GM18505 (cell line): ENCODE data around the gene CEMIP2.
"Not testable (repeated sequence)": the region's sequence is repeated elsewhere in the genome, so short reads cannot be mapped to it uniquely, and the experiment has no call there.

Source experiments
- ATAC-seq: cut with Tn5 transposase; IDR thresholded peaks from one replicate; pipeline ENCODE4 v1.9.1; 2021; ENCODE audit not compliant: unreplicated experiment
- POLR2A ChIP-seq: IDR thresholded peaks from 4 replicates; pipeline ENCODE4 v1.6.1; 2011; ENCODE audit warnings: borderline replicate concordance; ENCODE audit not compliant: insufficient read depth, insufficient read length; ENCODE audit errors: extremely low read depth

Gene CEMIP2, protein sequence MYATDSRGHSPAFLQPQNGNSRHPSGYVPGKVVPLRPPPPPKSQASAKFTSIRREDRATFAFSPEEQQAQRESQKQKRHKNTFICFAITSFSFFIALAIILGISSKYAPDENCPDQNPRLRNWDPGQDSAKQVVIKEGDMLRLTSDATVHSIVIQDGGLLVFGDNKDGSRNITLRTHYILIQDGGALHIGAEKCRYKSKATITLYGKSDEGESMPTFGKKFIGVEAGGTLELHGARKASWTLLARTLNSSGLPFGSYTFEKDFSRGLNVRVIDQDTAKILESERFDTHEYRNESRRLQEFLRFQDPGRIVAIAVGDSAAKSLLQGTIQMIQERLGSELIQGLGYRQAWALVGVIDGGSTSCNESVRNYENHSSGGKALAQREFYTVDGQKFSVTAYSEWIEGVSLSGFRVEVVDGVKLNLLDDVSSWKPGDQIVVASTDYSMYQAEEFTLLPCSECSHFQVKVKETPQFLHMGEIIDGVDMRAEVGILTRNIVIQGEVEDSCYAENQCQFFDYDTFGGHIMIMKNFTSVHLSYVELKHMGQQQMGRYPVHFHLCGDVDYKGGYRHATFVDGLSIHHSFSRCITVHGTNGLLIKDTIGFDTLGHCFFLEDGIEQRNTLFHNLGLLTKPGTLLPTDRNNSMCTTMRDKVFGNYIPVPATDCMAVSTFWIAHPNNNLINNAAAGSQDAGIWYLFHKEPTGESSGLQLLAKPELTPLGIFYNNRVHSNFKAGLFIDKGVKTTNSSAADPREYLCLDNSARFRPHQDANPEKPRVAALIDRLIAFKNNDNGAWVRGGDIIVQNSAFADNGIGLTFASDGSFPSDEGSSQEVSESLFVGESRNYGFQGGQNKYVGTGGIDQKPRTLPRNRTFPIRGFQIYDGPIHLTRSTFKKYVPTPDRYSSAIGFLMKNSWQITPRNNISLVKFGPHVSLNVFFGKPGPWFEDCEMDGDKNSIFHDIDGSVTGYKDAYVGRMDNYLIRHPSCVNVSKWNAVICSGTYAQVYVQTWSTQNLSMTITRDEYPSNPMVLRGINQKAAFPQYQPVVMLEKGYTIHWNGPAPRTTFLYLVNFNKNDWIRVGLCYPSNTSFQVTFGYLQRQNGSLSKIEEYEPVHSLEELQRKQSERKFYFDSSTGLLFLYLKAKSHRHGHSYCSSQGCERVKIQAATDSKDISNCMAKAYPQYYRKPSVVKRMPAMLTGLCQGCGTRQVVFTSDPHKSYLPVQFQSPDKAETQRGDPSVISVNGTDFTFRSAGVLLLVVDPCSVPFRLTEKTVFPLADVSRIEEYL (N-terminal part only)

GRCh38 chr9:71768388-71769174, at the start of gene CEMIP2:
CEMIP2 (minus strand) TSS chr9:71768513; CDS start chr9:71750373, 18,140 bp downstream.
- TF ChIP-seq POLR2A = peak; percentile 53
- ATAC-seq = peak; percentile 79

GRCh38 chr9:71816916-71817451, 48.7 kb upstream of the CEMIP2 start:
- no peak for TF ChIP-seq POLR2A
- no peak for ATAC-seq

- ATAC-seq = no peak
- no peak for TF ChIP-seq POLR2A
Observed at GRCh38 chr9:71814815-71815214, 46.5 kb upstream of the CEMIP2 start.

DNA sequence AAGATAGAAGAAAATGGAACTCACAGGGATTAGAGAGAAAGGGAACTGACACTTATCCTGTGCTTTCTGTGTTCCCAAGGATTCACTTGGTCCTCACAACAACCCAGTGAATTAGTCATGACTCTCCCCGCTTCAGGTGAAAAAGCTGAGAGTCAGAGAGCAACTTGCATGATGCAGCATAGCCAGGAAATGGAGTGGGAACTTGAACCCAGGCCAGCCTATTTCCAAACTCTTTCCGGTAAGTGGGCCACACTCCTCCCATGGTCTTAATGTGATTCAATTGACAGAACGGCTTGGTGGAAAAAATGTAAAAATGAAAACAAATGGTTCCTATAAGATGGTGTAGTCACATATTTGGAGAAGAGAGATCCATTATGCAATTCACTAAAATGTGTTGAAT, 45.9 kb upstream of the CEMIP2 start:
- no peak for ATAC-seq
- TF ChIP-seq POLR2A = no peak

- TF ChIP-seq POLR2A = no peak
- ATAC-seq = no peak
Observed at GRCh38 chr9:71812385-71812784, 44.1 kb upstream of the CEMIP2 start.

DNA sequence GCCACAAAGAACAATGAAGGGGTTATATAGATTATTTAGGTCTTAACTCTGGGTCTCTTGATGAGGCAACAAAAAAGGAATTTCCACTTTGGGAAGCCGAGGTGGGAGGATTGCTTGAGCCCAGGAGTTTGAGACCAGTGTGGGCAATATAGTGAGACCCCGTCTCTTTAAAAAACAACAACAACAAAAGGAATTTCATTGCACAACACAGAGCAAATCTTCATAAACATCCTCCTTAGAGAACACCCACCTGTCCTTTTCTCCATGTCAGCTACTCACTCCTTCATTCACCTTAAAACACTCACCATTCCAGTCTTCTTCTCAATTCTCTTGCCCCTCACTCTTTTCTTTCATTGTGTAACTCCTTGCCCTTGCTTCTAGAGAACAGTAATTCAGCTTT, 39.8 kb upstream of the CEMIP2 start:
- no peak for ATAC-seq

DNA sequence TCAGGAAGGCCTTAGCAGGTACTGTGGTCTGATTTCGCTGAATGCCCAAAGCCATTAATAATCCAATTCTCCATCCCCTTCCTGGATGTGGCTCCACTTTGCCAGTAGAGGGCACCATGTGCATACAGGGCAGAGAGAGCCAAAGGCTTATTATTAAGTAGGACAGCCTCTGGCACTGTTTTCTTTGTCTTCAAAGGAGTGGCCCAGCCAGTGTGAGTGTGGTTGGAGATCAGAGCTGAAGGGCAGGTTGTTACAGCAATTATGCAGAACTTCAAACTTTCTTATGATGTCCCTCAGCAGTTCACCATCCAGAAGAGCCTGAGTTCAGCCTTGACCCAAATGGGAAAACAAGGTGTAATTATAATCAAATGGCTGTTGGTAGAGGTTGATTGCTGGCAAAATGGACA, 38.6 kb upstream of the CEMIP2 start:
- ATAC-seq = peak; percentile 95
- no peak for TF ChIP-seq POLR2A

More for the DNA sequence above, 39.8 kb upstream of the CEMIP2 start:
- TF ChIP-seq POLR2A = no peak

- not testable (repeated sequence) for ATAC-seq
Observed at GRCh38 chr9:71805096-71805495, 36.8 kb upstream of the CEMIP2 start.

DNA sequence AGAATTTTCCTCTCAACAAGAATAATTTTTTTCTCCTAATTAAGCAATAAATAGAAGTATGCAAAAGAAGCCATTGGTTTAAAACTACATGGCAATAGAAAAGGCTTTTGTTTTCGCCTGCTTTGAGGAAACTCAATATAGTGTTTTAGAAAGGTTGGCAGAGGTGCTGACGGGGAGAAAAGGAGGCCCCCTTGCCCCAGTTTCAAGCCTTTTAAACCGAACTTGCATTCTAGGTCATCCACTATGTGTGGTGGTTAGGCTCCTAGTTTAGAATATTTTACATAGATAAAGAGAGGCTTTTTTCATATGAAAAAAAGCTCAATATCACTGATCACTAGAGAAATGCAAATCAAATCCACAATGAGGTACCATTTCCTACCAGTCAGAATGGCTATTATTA, 33.5 kb upstream of the CEMIP2 start:
- no peak for TF ChIP-seq POLR2A
- no peak for ATAC-seq

DNA sequence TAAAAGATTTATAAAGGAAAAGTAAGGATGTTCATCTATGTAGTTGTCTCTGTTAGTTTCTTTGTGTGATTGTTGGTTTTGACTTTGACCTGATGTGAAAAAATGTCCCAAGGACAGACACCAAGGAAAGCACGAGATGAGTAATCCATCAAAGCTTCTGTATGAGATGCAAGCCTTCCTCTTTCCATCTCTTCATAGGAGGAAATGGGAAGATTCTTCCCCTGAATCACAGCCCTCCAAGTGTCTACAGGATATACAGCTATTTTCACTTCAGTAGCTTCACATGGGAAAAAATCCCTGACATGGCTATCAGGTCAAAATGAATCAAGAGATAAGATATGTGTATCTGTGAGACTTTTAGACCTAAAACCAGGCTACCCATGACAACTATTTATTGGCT, 29.0 kb upstream of the CEMIP2 start:
- TF ChIP-seq POLR2A = no peak
- ATAC-seq = no peak

DNA sequence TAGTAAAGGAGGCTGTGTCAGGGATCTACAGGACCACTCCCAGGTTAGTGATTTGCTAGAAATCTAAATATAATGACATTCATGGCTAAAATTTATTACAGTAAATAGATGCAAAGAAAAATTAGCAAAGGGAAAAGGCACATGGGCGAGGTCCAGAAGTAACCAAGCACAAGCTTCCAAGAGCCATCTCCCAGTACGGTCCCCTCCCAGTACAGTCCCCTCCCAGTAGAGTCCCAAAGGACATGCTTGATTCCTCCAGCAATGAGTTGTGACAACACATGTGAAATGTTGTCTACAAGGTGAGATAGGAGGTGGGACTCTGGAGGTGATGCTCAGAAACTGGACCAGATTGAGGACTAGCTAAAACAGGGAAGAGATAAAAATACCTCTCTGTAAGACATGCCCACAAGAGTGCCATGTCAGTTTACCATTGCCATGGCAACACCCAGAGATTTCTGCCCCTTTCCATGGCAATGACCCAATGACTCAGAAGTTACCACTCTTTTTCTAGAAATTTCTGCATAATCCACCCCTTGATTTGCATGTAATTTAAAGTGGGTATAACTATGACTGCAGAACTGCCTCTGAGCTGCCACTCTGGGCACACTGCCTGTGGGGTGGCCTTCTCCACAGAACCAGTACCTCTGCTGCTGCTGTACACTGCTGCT, 27.9 kb upstream of the CEMIP2 start:
- ATAC-seq = no peak
- TF ChIP-seq POLR2A = no peak
